ENCODE results near the gene ARHGAP10.

Gene ARHGAP10

DNA sequence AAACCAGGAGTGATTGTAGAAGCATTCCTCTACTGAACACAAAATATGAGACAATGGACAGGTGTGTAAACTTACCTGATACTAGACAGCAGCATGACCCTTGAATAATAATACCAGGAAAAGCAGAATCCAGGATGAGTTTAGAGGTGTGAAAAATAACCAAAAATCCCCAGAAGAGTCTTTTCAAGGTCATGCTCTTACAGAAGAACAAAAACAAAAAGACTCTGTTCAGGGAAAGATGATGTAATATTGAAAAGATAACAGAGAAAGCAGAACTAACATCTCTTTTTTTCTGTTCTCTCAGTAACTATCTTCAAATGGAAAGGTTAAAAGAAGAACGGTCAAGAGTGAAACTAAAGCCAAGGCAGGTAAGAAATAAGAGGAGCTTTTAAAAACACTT, 14.0 kb upstream of the ARHGAP10 start:
- TF ChIP-seq ZNF274 (IDR thresholded peaks at IDR 0.05; ENCODE audit: low read depth, low read length): no peak
- H3K4me3 ChIP-seq (ENCODE audit: low read length): no peak overlapping the region

DNA sequence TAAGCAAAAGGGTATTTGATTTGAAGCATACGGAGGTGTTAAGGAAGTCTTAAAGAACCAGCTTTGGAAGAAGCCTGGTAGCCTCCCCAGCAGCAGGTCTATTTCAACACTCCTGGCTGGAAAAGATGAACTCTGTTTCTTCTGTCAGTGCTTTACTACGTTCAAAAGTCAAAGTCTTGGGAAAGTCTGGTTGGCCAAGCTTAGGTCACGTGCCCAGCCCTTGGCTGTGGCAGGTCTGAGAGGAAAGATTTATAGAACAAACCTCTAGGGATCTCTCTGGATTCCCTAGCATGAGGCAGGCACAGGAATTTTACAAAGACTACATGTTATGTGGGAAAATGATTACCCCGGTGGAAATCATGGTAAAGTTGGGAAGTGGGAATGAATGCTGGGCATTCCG, 8.6 kb upstream of the ARHGAP10 start:
- no peak overlapping the region for H3K4me3 ChIP-seq (ENCODE audit: low read length)
- no peak for TF ChIP-seq ZNF274 (IDR thresholded peaks at IDR 0.05; ENCODE audit: low read depth, low read length)

- no peak overlapping the region for H3K4me3 ChIP-seq (ENCODE audit: low read length)
- TF ChIP-seq ZNF274 (IDR thresholded peaks at IDR 0.05; ENCODE audit: low read depth, low read length): no peak
These were observed 7.3 kb upstream of the ARHGAP10 start for GRCh38 chr4:147724468-147725201.

GRCh38 chr4:147725673-147726072, 6.2 kb upstream of the ARHGAP10 start:
- no peak for TF ChIP-seq ZNF274 (IDR thresholded peaks at IDR 0.05; ENCODE audit: low read depth, low read length)
- no peak overlapping the region for H3K4me3 ChIP-seq (ENCODE audit: low read length)

DNA sequence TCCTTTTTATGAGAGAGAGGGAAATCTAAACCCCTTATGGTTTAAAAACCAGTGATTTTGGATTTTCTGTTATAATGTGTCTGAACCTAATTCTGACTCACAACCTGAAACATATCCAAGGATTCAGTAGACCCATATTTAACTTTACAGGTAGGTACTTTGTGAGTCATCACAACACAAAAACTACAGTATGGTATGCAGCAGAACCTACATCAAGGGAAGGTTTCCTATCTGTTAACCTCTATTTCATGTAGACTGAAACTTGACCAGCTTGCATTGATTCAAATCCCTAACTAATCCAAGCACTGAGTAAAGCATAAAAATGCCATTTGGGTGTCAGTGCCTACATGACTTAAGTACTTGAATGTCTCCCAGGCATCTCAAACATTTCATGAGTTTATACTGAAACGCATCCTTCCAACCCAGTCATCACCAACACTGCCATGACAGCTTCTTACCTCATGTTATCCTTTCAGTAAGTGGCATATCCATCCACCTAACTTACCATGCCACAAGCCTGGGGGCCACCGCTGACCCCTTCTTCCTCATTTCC, 4.3 kb upstream of the ARHGAP10 start:
- no peak overlapping the region for H3K4me3 ChIP-seq (ENCODE audit: low read length)
- TF ChIP-seq ZNF274 (IDR thresholded peaks at IDR 0.05; ENCODE audit: low read depth, low read length): no peak

- H3K4me3 ChIP-seq (ENCODE audit: low read length): no peak overlapping the region
- TF ChIP-seq ZNF274 (IDR thresholded peaks at IDR 0.05; ENCODE audit: low read depth, low read length): no peak
These were observed 1.6 kb upstream of the ARHGAP10 start for GRCh38 chr4:147730333-147730732.

GRCh38 chr4:147732518-147733235, 789 bp downstream of the ARHGAP10 start:
- TF ChIP-seq ZNF274 (IDR thresholded peaks at IDR 0.05; ENCODE audit: low read depth, low read length): no peak
- peak overlapping the region; percentile 83 for H3K4me3 ChIP-seq (ENCODE audit: low read length)

DNA sequence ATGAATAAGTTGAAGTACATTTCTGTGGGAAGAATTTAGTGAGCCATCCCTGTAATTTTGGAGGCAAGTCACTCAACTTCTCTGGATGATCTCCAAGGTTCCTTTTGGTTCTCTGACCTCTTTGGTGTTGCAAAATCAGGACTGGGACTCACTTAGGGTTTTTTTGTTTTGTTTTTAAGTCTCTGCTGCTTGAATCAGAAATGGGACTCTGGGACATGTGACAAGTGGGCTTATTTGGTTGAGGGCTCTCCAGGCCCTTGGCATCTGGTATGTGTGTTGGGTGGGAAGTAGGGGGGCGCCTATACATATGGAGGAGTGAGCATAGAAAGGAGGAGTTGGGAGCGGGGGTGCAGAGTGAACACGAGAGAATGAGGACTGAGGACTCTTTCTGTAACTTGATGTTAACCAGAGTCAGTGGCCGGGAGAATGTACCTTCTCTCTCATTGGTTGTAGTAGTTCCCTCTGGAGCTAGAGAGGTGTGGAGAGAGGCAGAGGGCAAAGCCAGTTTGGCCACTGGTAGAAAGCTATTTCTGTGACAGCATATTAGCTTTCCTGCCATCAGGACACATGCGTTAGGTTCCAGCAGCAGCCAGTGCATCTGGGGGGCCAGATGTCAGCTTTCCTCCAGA, 1.9 kb downstream of the ARHGAP10 start:
- peak overlapping the region; percentile 83 for H3K4me3 ChIP-seq (ENCODE audit: low read length)
- no peak for TF ChIP-seq ZNF274 (IDR thresholded peaks at IDR 0.05; ENCODE audit: low read depth, low read length)

DNA sequence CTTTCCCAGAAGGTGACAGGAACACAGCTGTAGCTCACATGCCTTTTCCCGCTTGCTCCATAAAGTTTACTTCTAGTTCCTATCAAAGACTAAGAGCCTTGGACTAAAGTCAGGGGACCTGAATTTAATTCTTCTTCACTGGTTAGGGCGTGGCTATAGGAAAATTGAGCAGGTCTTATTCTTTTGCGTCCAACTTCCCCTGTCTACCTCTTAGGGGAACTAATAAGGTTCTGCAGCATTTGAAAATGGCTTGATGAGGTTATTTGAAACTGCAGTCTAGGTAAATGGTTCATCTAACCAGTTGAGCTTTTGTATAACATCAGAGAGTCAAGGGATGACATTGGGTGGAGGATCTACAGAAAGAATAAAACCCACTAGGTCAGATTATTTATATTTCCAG, 2.6 kb downstream of the ARHGAP10 start:
- TF ChIP-seq ZNF274 (IDR thresholded peaks at IDR 0.05; ENCODE audit: low read depth, low read length): no peak
- peak overlapping the region; percentile 83 for H3K4me3 ChIP-seq (ENCODE audit: low read length)

GRCh38 chr4:147735413-147736301, 3.8 kb downstream of the ARHGAP10 start:
- TF ChIP-seq ZNF274 (IDR thresholded peaks at IDR 0.05; ENCODE audit: low read depth, low read length): no peak
- H3K4me3 ChIP-seq (ENCODE audit: low read length): peak overlapping the region; percentile 46

DNA sequence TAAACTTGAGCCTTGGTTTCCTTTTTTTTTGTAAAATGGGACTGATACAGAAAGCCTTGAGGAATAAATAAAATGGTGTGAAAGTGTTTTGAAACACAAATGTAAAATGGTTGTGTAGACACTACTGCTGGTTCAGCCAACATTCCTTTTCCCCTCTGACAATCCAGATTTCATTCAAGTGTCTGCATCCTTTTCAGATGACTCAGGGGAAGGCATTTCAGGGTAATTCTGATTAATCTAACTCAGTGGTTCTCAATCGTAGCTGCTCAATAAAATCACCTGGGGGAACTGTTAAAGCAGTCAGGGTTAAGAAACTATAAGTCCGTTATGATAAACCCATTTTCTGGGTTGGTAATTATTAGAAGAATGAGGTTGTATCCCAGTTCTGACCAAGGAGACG, 4.6 kb downstream of the ARHGAP10 start:
- H3K4me3 ChIP-seq (ENCODE audit: low read length): peak overlapping the region; percentile 14; the same call in 1 of the 2 replicates

DNA sequence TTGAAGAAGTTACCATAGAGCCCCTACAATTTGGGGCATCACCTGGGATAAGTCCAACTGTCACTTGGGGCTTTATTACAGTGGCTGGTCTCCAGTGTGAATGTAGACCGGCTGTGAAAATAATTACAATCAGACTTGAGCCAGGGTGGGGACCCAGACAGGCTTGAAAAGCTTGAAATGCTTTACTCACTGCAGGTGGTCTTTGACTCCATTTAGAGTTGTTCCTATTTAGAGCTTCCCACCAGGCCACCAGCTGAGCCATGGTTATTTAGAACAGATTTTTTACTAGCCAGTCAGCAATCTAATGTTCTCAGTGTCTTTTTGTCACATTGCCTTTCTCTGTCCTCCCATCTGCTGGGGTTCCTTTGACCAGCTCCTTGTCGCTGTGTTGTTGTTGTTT, 5.7 kb downstream of the ARHGAP10 start:
- TF ChIP-seq ZNF274 (IDR thresholded peaks at IDR 0.05; ENCODE audit: low read depth, low read length): no peak
- H3K4me3 ChIP-seq (ENCODE audit: low read length): no peak overlapping the region

More for the DNA sequence above, 4.6 kb downstream of the ARHGAP10 start:
- TF ChIP-seq ZNF274 (IDR thresholded peaks at IDR 0.05; ENCODE audit: low read depth, low read length): no peak

- no peak for TF ChIP-seq ZNF274 (IDR thresholded peaks at IDR 0.05; ENCODE audit: low read depth, low read length)
- H3K4me3 ChIP-seq (ENCODE audit: low read length): no peak overlapping the region
These were observed 7.4 kb downstream of the ARHGAP10 start for GRCh38 chr4:147739239-147739823.

All from GM08714 (cell line).